GM18502 (cell line): ENCODE measurements around the gene NUTM2B.
"Not testable (repeated sequence)": the region's sequence is repeated elsewhere in the genome, so short reads cannot be mapped to it uniquely, and the experiment has no call there.

Source experiments
- ATAC-seq: cut with Tn5 transposase; IDR thresholded peaks from one replicate; pipeline ENCODE4 v1.9.1; 2021; ENCODE audit warnings: mild to moderate bottlenecking; ENCODE audit not compliant: unreplicated experiment, poor library complexity

The NUTM2B gene

GRCh38 chr10:79702927-79703326, at the start of gene NUTM2B:
TSS of gene NUTM2B (plus strand) at chr10:79703227. CDS start at chr10:79703610, 383 bp downstream.
- not testable (repeated sequence) for ATAC-seq

GRCh38 chr10:79663287-79663686, 39.7 kb upstream of the NUTM2B start:
- ATAC-seq, result not testable (repeated sequence)

- ATAC-seq, result not testable (repeated sequence)
Measured at GRCh38 chr10:79664686-79665085, 38.3 kb upstream of the NUTM2B start.

GRCh38 chr10:79669248-79669788, 33.7 kb upstream of the NUTM2B start:
- not testable (repeated sequence) for ATAC-seq

- ATAC-seq, result not testable (repeated sequence)
Measured at GRCh38 chr10:79674878-79675277, 28.1 kb upstream of the NUTM2B start.

GRCh38 chr10:79683026-79683883, 19.8 kb upstream of the NUTM2B start:
- not testable (repeated sequence) for ATAC-seq

- ATAC-seq, result not testable (repeated sequence)
Measured at GRCh38 chr10:79683884-79684720, 18.9 kb upstream of the NUTM2B start.

GRCh38 chr10:79685044-79685685, 17.9 kb upstream of the NUTM2B start:
- peak; percentile 84 for ATAC-seq

- ATAC-seq, result not testable (repeated sequence)
Measured at GRCh38 chr10:79686595-79686994, 16.4 kb upstream of the NUTM2B start.

- ATAC-seq, result not testable (repeated sequence)
Measured at GRCh38 chr10:79687406-79688150, 15.4 kb upstream of the NUTM2B start.

GRCh38 chr10:79688798-79689197, 14.2 kb upstream of the NUTM2B start:
- ATAC-seq, result not testable (repeated sequence)

GRCh38 chr10:79696596-79696995, 6.4 kb upstream of the NUTM2B start:
- ATAC-seq, result not testable (repeated sequence)

GRCh38 chr10:79697141-79697540, 5.9 kb upstream of the NUTM2B start:
- ATAC-seq, result not testable (repeated sequence)

GRCh38 chr10:79700381-79700944, 2.6 kb upstream of the NUTM2B start:
- ATAC-seq, result not testable (repeated sequence)

GRCh38 chr10:79707017-79707416, 4.0 kb downstream of the NUTM2B start:
- not testable (repeated sequence) for ATAC-seq

GRCh38 chr10:79714976-79715375, 11.9 kb downstream of the NUTM2B start:
- not testable (repeated sequence) for ATAC-seq

- not testable (repeated sequence) for ATAC-seq
Measured at GRCh38 chr10:79716917-79717579, 14.0 kb downstream of the NUTM2B start.

GRCh38 chr10:79720000-79720399, 17.0 kb downstream of the NUTM2B start:
- not testable (repeated sequence) for ATAC-seq

GRCh38 chr10:79726620-79727019, 23.6 kb downstream of the NUTM2B start:
- ATAC-seq, result not testable (repeated sequence)
